Thyroid gland (tissue), 4 donors: ENCODE results near the gene CCSER1.

ENCODE experiments used
- POLR2A ChIP-seq, 2 donors: fragments of 450-650 bp; IDR thresholded peaks; one replicate each; pipeline ENCODE4 v1.6.1; 2017; ENCODE audit warnings: antibody characterized with exemption in 2 of 2, mild to moderate bottlenecking in 2 of 2, moderate library complexity in 1 of 2
- TF ChIP-seq, protein P1 (sequence below), 6 experiments: fragments of 200-600 bp in 3 of 6; fragments of 450-650 bp in 3 of 6; sonication (generic) in 3 of 6; IDR thresholded peaks; one replicate each; pipeline ENCODE4 v1.5.1; 2016 to 2019; ENCODE audit warnings: antibody characterized with exemption in 6 of 6, mild to moderate bottlenecking in 2 of 6, inconsistent platforms in 1 of 6, moderate library complexity in 1 of 6

DNA sequence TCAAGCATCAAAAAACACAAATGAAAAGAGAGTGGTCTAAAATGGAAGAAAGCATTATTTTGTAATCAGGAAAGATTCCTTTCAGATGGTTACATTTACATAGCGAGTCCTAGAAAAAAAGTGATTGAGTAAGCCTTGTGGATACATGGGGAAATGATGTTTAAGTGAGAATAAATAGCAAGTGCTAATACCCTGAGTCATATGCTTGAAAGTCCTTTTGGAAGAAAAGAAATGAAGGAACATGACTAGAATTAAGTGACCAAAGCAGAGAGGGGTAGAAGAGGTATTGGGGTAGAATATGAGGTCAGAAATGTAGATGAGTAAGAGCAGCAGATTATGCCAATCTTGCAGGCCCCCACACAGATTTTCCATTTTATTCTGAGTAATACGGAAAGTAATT, 1361.8 kb downstream of the CCSER1 start:
- TF ChIP-seq, protein P1, sequence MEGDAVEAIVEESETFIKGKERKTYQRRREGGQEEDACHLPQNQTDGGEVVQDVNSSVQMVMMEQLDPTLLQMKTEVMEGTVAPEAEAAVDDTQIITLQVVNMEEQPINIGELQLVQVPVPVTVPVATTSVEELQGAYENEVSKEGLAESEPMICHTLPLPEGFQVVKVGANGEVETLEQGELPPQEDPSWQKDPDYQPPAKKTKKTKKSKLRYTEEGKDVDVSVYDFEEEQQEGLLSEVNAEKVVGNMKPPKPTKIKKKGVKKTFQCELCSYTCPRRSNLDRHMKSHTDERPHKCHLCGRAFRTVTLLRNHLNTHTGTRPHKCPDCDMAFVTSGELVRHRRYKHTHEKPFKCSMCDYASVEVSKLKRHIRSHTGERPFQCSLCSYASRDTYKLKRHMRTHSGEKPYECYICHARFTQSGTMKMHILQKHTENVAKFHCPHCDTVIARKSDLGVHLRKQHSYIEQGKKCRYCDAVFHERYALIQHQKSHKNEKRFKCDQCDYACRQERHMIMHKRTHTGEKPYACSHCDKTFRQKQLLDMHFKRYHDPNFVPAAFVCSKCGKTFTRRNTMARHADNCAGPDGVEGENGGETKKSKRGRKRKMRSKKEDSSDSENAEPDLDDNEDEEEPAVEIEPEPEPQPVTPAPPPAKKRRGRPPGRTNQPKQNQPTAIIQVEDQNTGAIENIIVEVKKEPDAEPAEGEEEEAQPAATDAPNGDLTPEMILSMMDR (IDR thresholded peaks at IDR 0.05): no peak
- TF ChIP-seq POLR2A (IDR thresholded peaks at IDR 0.05): no peak
